GM19455 (cell line): ENCODE data around the gene PNLIPRP1.

Experiments used
- ATAC-seq: cut with Tn5 transposase; IDR thresholded peaks from one replicate; pipeline ENCODE4 v1.9.1; 2021; ENCODE audit not compliant: unreplicated experiment

Gene PNLIPRP1

GRCh38 chr10:116590590-116591444 is at the start of gene PNLIPRP1:
Gene PNLIPRP1, plus strand, starts transcription at chr10:116590959. Its CDS starts 171 bp downstream, at chr10:116591130.
- ATAC-seq = no peak

DNA sequence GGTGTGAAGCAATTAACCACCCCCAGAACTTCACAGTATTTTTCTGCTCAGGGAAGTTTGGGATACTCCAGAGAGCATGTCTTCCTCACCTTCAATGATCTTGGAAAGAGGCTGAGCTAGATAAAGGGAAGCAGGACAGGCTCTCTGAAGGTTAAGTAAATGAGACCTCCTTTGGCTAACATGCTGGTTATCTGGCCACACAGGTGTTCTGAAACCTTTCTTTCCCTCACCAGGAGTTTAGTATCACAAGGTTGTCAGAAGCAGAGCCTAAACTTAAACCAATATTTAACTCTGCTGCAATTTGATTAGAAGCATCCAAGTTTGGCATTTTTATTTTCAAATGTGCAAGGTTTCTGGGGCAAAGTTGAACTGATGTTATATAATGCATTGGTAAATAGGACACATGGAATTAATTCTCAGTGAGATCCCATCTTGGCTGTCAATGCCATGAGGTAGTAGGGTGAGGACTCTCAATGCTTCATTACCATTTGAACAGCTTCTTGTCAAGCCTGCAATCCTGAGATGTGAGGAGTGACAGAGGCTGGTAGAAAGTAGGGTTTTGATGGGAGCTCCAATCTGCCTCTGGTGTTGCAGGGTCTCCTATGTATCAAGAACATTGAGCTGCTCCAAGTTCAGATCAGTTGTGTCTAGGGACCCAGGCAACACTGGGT is 48.6 kb upstream of the PNLIPRP1 start:
- ATAC-seq = no peak

DNA sequence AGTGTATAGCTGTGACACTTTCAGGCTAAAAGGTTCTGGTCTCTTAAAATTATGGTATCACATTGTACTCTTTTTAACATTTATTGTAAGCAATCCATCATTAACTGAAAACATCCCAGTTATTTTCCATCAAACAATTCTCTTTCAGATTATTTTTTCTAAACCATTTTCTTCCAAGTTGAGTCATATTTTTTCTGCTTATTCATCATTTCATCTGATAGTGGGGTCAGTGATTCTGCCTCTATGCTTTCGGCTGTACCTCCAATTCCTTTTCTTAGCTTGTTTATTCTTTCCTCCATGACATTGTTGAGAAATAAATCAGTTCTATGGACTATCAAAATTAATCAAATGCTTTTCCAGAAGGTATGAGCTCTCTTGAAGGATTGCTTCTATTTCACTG is 45.6 kb upstream of the PNLIPRP1 start:
- ATAC-seq = no peak

DNA sequence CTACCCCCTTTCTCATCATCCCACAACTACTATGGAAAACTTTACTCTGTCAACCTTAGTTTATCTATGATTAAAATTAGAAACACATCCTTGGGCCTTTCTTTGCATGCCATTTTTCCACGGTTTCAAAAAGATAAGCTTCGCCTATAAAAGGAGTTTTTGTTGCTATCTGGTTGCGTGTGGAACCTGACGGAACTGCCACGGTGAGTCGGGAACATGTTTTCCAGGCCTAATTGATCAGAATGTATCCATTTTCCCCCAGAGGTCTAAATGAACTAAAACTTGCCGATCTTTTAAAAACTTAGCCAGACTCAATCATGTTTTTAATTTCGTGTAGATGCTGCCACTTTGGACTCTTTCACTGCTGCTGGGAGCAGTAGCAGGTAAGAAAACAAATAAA is 45.0 kb upstream of the PNLIPRP1 start, which contains the start of gene PNLIP:
TSS of gene PNLIP (plus strand) at position 176 of the 400 bp plus-strand sequence. CDS start at position 338, 162 bp downstream.
- ATAC-seq = no peak

DNA sequence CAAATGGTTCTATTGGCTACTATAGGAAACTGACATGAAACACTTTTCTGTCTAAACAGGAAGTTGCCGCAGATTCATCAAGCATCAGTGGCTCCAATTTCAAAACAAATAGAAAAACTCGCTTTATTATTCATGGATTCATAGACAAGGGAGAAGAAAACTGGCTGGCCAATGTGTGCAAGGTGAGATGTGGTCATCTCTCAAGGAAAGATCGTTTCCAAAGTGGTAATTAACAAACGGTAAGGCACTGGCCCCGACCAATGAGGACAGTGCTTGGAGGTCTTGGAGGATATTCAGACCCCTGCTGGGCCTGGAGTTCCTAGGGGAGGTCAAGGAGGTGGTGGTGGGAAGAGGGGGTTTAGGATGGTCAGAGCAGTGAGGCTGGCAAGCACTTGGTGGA is 42.5 kb upstream of the PNLIPRP1 start:
- ATAC-seq = no peak

DNA sequence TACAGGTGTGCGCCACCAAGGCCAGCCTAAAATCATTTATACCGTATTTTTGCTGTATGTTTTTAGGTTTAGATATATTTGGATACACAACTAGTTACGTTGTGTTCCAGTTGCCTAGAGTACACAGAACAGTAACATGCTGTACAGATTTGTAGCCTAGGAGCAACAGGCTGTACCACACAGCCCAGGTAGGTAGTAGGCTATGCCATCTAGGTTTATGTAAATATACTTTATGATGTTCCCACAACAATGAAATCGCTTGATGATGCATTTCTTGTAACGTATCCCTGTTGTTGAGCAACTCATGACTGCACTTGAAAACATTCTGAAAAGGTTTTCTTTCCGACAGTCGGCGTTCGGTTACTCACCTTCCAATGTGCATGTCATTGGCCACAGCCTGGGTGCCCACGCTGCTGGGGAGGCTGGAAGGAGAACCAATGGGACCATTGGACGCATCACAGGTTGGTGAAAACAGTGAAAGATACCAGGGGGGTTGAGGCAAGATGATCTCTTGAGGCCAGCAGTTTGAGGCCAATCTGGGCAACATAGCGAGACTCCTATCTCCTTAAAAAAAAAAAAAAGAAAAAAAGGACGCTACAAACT is 37.3 kb upstream of the PNLIPRP1 start:
- ATAC-seq = no peak

DNA sequence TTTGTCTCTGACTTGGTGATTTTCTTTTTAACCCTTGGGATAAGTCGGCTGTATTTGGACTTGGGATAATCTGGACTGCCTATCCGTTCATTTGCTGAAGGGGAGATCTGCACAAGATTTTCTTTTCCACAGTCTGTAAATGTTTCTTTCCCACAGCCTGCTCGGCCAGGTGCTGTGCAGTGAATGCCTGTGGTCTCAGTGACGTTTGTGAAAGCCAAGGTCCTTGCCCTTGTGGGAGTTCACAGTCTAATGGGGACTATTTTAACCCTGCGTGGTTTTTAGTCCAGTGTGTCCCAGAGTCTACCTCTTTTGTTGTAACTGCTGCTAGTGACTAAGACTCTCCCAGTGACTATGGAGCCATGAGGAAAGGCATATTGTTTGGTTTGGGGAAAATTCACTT is 36.1 kb upstream of the PNLIPRP1 start:
- ATAC-seq = no peak

DNA sequence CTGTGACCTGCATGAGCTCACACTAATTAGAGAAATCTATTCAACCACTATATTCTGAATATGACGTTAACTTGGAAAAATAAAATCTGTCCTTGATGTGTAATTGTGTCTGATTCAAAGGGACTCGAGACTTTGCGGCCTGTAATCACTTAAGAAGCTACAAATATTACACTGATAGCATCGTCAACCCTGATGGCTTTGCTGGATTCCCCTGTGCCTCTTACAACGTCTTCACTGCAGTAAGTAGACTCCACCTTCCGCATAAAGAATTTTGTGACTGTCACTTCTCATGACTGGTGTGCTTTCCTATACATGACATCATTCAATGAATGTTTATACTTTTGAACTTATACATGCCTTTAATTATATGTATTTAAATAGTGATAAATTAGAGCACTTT is 34.9 kb upstream of the PNLIPRP1 start:
- ATAC-seq = no peak

GRCh38 chr10:116557305-116557880 is 33.4 kb upstream of the PNLIPRP1 start:
- ATAC-seq = no peak

GRCh38 chr10:116565534-116565933 is 25.2 kb upstream of the PNLIPRP1 start:
- ATAC-seq = no peak

GRCh38 chr10:116566932-116567331 is 23.8 kb upstream of the PNLIPRP1 start:
- ATAC-seq = no peak

DNA sequence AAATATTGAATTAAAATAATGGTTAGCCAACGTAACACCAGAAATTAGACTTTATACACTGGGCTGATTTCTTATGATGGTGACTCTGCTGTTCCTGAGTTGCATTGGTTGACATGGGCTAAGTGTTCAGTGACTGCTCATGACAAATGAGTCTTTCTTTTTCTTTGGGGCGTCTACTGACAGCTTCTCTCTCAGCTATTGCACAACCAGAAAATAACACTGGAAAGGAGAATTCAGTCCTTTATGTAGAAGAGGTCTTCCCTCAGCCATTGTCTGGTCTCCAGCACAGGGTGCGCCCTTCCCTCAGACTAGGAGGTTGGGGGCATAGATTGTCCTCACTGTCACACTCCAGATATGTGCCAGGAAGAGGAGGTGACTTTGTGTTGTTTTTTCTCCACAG is 23.4 kb upstream of the PNLIPRP1 start:
- ATAC-seq = no peak

DNA sequence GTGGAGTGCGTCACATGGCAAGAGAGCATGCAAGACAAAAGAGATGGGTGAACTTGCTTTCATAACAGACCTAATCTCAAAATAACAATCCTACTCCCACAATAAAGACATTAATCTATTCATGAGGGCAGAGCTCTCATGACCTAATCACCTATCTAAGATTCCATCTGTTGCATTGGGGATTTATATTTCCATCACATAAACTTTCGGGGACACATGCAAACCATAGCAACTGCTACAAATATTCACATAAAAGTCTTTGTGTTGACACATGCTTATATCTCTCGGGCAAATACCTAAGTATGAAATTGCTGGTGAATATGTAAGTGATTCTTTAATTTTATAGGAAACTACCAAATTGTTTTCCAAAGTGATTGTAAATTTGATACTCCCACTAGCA is 16.0 kb upstream of the PNLIPRP1 start:
- no peak for ATAC-seq

GRCh38 chr10:116587878-116588591 is 2.7 kb upstream of the PNLIPRP1 start:
- ATAC-seq = no peak

GRCh38 chr10:116588995-116589394 is 1.8 kb upstream of the PNLIPRP1 start:
- no peak for ATAC-seq

DNA sequence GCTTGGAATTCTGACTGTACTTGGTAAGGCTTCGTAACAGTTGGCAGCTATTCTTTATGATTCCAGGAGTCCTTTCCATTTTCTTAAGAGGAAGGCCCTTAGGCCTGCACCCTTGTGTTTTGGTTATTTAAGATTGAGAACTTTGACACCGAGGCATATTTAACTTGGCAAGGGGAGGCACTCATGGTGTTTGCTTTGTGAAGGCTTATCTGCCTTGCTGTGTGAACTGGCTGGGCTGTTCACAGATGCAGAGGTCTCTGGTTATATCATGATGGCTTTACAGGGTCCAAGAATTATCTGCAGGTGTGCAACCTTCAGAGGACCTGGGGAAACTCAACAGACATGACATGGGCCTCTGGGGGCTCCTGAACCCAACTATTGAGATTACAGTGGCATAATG is 833 bp upstream of the PNLIPRP1 start:
- ATAC-seq = no peak

GRCh38 chr10:116593139-116593740 is 2.5 kb downstream of the PNLIPRP1 start:
- no peak for ATAC-seq

GRCh38 chr10:116594525-116595035 is 3.8 kb downstream of the PNLIPRP1 start:
- ATAC-seq = no peak

GRCh38 chr10:116596062-116596461 is 5.3 kb downstream of the PNLIPRP1 start:
- ATAC-seq = no peak

GRCh38 chr10:116597543-116597942 is 6.8 kb downstream of the PNLIPRP1 start:
- ATAC-seq = no peak
